Measurements from ENCODE around the gene MTHFSD. TPM values are rescaled to one million over a fixed set of nuclear protein-coding genes. Genes with fewer than 3 reads are reported as not detected.

The MTHFSD gene
- total RNA-seq, 2 experiments from 2014 or later: 7.3 to 7.9 TPM

GRCh38 chr16:86502856-86503748 lies 51.9 kb downstream of the MTHFSD start:
- Histone ChIP-seq H3K4me3 (ENCODE audit: low read length) (no peak overlapping the region), H3K36me3 (ENCODE audit: insufficient read depth, low read length) (no peaks in the 10 kb centered on the region), H3K4me1 (ENCODE audit: insufficient read depth, low read length) (peaks cover 6% of the 10 kb centered on the region), H3K9me3 (ENCODE audit: control insufficient read depth in 1 of 2, insufficient read depth in 1 of 2, low read length in 2 of 2) (peaks cover 0 to 18% of the 10 kb centered on the region in 2 experiments), H3K27me3 (ENCODE audit: control insufficient read depth in 1 of 2, insufficient read depth in 2 of 2, low read length in 2 of 2) (peaks cover 86 to 94% of the 10 kb centered on the region in 2 experiments), H3K27ac (ENCODE audit: low read depth in 1 of 2, low read length in 2 of 2) (no peak overlapping the region)
- H3K36me3 Mint-ChIP-seq (ENCODE audit: low read depth): no peaks in the 10 kb centered on the region
- peaks cover 28% of the 10 kb centered on the region for H3K4me1 Mint-ChIP-seq (ENCODE audit: low read depth)
- H3K4me3 Mint-ChIP-seq: no peak overlapping the region
- no peaks in the 10 kb centered on the region for H3K9me3 Mint-ChIP-seq
- peaks cover 91% of the 10 kb centered on the region for H3K27me3 Mint-ChIP-seq
- POLR2A ChIA-PET: no interaction called here
- no peak overlapping the region for H3K27ac Mint-ChIP-seq
- ATAC-seq (ENCODE audit: poor library complexity): no peak
- no peak for TF ChIP-seq CTCF (IDR thresholded peaks at IDR 0.05)
- CTCF ChIA-PET: no interaction called here
- intact Hi-C loops (cut with DNase I, micrococcal nuclease): no loop called here
- DNase-seq: no peak

- H3K27me3 ChIP-seq (ENCODE audit: control insufficient read depth in 1 of 2, insufficient read depth in 2 of 2, low read length in 2 of 2): peaks cover 78 to 87% of the 10 kb centered on the region in 2 experiments
- CTCF ChIA-PET: no interaction called here
- intact Hi-C loops (cut with DNase I, micrococcal nuclease): no loop called here
These were observed 52.8 kb downstream of the MTHFSD start for GRCh38 chr16:86501989-86502855.

More at GRCh38 chr16:86501989-86502855, 52.8 kb downstream of the MTHFSD start:
- ATAC-seq (ENCODE audit: poor library complexity): no peak
- Mint-ChIP-seq H3K27me3 (peaks cover 84% of the 10 kb centered on the region), H3K36me3 (ENCODE audit: low read depth) (no peaks in the 10 kb centered on the region), H3K4me1 (ENCODE audit: low read depth) (peaks cover 20% of the 10 kb centered on the region), H3K9me3 (no peaks in the 10 kb centered on the region), H3K27ac (no peak overlapping the region), H3K4me3 (no peak overlapping the region)
- H3K9me3 ChIP-seq (ENCODE audit: control insufficient read depth in 1 of 2, insufficient read depth in 1 of 2, low read length in 2 of 2): peaks cover 0 to 9% of the 10 kb centered on the region in 2 experiments
- POLR2A ChIA-PET: no interaction called here
- TF ChIP-seq CTCF (IDR thresholded peaks at IDR 0.05): no peak
- H3K36me3 ChIP-seq (ENCODE audit: insufficient read depth, low read length): no peaks in the 10 kb centered on the region
- DNase-seq: no peak
- H3K4me3 ChIP-seq (ENCODE audit: low read length): no peak overlapping the region
- peaks cover 6% of the 10 kb centered on the region for H3K4me1 ChIP-seq (ENCODE audit: insufficient read depth, low read length)
- H3K27ac ChIP-seq (ENCODE audit: low read depth in 1 of 2, low read length in 2 of 2): no peak overlapping the region
